Thyroid gland (tissue), 4 donors: Measurements from ENCODE around the gene ACADL.

ENCODE experiments used
- POLR2A ChIP-seq, 2 donors: fragments of 450-650 bp; IDR thresholded peaks; one replicate each; pipeline ENCODE4 v1.6.1; 2017; ENCODE audit warnings: antibody characterized with exemption in 2 of 2, mild to moderate bottlenecking in 2 of 2, moderate library complexity in 1 of 2
- TF ChIP-seq, protein P1 (sequence below), 6 experiments: fragments of 200-600 bp in 3 of 6; fragments of 450-650 bp in 3 of 6; sonication (generic) in 3 of 6; IDR thresholded peaks; one replicate each; pipeline ENCODE4 v1.5.1; 2016 to 2019; ENCODE audit warnings: antibody characterized with exemption in 6 of 6, mild to moderate bottlenecking in 2 of 6, inconsistent platforms in 1 of 6, moderate library complexity in 1 of 6

DNA sequence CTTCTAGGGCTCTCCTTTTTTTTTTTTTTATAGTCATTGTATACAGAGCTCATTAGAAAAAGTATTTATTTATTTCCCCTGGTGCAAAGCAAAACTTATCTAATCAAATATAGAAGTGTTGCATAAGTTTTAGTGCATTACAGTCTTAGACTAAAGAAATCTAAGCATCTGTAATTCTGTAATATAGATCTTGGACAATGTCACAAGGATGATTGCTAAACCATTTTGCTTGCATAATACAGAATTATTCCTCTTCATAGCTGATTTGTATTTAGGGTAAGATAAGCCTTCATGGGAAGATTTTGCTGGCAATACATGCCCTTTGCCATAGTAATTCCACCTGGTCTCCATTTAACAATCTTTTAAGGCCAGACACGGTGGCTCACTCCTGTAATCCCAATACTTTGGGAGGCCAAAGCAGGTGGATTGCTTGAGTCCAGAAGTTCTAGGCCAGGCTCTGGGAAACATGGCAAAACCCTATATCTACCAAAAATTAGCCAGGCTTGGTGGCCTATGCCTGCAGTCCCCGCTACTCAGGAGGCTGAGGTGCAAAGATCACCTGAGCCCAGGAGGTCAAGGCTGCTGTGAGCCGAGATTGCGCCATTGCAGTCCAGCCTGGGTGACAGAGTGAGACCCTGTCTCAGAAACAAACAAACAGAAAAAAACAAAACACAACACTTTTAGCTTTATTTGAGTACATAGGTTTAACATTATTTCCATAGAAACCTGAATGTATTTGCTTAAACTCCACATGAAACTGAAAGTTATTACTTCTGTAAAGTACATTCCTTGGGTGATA lies 2.2 kb upstream of the ACADL start:
- TF ChIP-seq, protein P1, sequence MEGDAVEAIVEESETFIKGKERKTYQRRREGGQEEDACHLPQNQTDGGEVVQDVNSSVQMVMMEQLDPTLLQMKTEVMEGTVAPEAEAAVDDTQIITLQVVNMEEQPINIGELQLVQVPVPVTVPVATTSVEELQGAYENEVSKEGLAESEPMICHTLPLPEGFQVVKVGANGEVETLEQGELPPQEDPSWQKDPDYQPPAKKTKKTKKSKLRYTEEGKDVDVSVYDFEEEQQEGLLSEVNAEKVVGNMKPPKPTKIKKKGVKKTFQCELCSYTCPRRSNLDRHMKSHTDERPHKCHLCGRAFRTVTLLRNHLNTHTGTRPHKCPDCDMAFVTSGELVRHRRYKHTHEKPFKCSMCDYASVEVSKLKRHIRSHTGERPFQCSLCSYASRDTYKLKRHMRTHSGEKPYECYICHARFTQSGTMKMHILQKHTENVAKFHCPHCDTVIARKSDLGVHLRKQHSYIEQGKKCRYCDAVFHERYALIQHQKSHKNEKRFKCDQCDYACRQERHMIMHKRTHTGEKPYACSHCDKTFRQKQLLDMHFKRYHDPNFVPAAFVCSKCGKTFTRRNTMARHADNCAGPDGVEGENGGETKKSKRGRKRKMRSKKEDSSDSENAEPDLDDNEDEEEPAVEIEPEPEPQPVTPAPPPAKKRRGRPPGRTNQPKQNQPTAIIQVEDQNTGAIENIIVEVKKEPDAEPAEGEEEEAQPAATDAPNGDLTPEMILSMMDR (IDR thresholded peaks at IDR 0.05), result no peak
- no peak for TF ChIP-seq POLR2A (IDR thresholded peaks at IDR 0.05)
